Fibroblast of lung (primary cell): Measurements from ENCODE around the gene GPC5.

Experiments
- CTCF ChIP-seq, 2 donors: IDR thresholded peaks in 1 of 2; conservative IDR thresholded peaks in 1 of 2; 1 replicate in 1 of 2; 2 replicates in 1 of 2; pipeline ENCODE4 v1.5.1; 2011 to 2012; ENCODE audit warnings: low read length in 2 of 2, control low read depth in 1 of 2, inconsistent platforms in 1 of 2, low read depth in 1 of 2, mild to moderate bottlenecking in 1 of 2
- EZH2 ChIP-seq: IDR thresholded peaks from 2 replicates; pipeline ENCODE4 v1.5.1; 2012; ENCODE audit warnings: low read length, control low read depth, mild to moderate bottlenecking; ENCODE audit errors: missing control alignments

- TF ChIP-seq CTCF (conservative IDR thresholded peaks at IDR 0.05 in 1 of 2, IDR thresholded peaks at IDR 0.05 in 1 of 2; ENCODE audit: low read depth in 1 of 2, low read length in 2 of 2) (no peak), EZH2 (no peak)
These were observed 265.6 kb downstream of the GPC5 start for GRCh38 chr13:91664039-91664438.
